SK-N-SH (cell line): ENCODE data around the gene CDH11. TPM values are rescaled to one million over a fixed set of nuclear protein-coding genes. Genes with fewer than 3 reads are reported as not detected.
A peak's percentile ranks its signal among the peaks of the same experiment; 100 is the strongest.

Experiments used
- CTCF ChIA-PET: fragments of 300-600, 350-600 bp; formaldehyde crosslinking; extraction: SDS; loops from one replicate; lab custom pipeline; 2021; lab: Yijun Ruan, JAX
- POLR2A ChIA-PET: fragments of 350-600 bp; sonication (Branson Sonifier 250); formaldehyde crosslinking; extraction: SDS; loops from one replicate; lab custom pipeline; 2020; ENCODE audit warnings: antibody characterized with exemption, inconsistent platforms; lab: Yijun Ruan, JAX
- DNase-seq: peaks from one replicate; pipeline ENCODE4 v3.0.0; 2012
- H2AFZ ChIP-seq: fragments of 200-600 bp; sonication (generic); 2 replicates; pipeline ENCODE4 v1.8.1; 2016; ENCODE audit warnings: antibody characterized with exemption, mild to moderate bottlenecking, low read depth
- H3F3A ChIP-seq: fragments of 200-600 bp; sonication (generic); replicated peaks from 2 replicates; pipeline ENCODE3; 2016; ENCODE audit warnings: antibody characterized with exemption, mild to moderate bottlenecking; ENCODE audit not compliant: insufficient read depth
- H3K27ac ChIP-seq, 2 experiments: fragments of 200-500 bp in 1 of 2; fragments of 200-600 bp in 1 of 2; sonication (Bioruptor generic) in 1 of 2; sonication (generic), shearing (Covaris generic) in 1 of 2; 2 replicates each; pipeline versions ENCODE4 v1.5.1 to v1.6.1; 2014 to 2016; ENCODE audit warnings: low read depth in 2 of 2, inconsistent platforms in 1 of 2, low read length in 1 of 2, mild to moderate bottlenecking in 1 of 2, mixed read lengths in 1 of 2
- H3K27me3 ChIP-seq: fragments of 200-600 bp; sonication (generic), shearing (Covaris generic); 2 replicates; pipeline ENCODE4 v1.6.1; 2016; ENCODE audit warnings: mixed run types; ENCODE audit not compliant: insufficient read depth
- H3K36me3 ChIP-seq, 2 experiments: fragments of 200-500 bp in 1 of 2; fragments of 200-600 bp in 1 of 2; sonication (Bioruptor generic) in 1 of 2; sonication (generic) in 1 of 2; replicated peaks in 1 of 2; 2 replicates each; pipeline versions ENCODE3 to v1.5.1; 2014 to 2016; ENCODE audit warnings: low read length in 1 of 2, mild to moderate bottlenecking in 1 of 2; ENCODE audit not compliant: insufficient read depth in 2 of 2, control insufficient read depth in 1 of 2
- H3K4me1 ChIP-seq, 2 experiments: fragments of 200-500 bp in 1 of 2; fragments of 200-600 bp in 1 of 2; sonication (Bioruptor generic) in 1 of 2; sonication (generic), shearing (Covaris generic) in 1 of 2; 2 replicates each; pipeline versions ENCODE4 v1.5.1 to v1.6.1; 2014 to 2016; ENCODE audit warnings: low read depth in 1 of 2, low read length in 1 of 2, mixed run types in 1 of 2; ENCODE audit not compliant: insufficient read depth in 2 of 2, control insufficient read depth in 1 of 2
- H3K4me2 ChIP-seq: fragments of 200-600 bp; sonication (generic), shearing (Covaris generic); 2 replicates; pipeline ENCODE4 v1.6.1; 2017; ENCODE audit warnings: mixed run types
- H3K4me3 ChIP-seq, 2 experiments: fragments of 200-500 bp in 1 of 2; fragments of 200-600 bp in 1 of 2; sonication (Bioruptor generic) in 1 of 2; sonication (generic), shearing (Covaris generic) in 1 of 2; 2 replicates each; pipeline versions ENCODE4 v1.5.1 to v1.8.1; 2014 to 2016; ENCODE audit warnings: low read depth in 2 of 2, inconsistent platforms in 1 of 2, low read length in 1 of 2, mild to moderate bottlenecking in 1 of 2, mixed read lengths in 1 of 2, moderate library complexity in 1 of 2
- H3K79me2 ChIP-seq: fragments of 200-600 bp; sonication (generic); 2 replicates; pipeline ENCODE4 v1.8.1; 2017; ENCODE audit warnings: mild to moderate bottlenecking; ENCODE audit not compliant: insufficient read depth
- H3K9ac ChIP-seq: fragments of 200-600 bp; sonication (generic); 2 replicates; pipeline ENCODE4 v1.6.1; 2017; ENCODE audit warnings: mixed run types
- H3K9me2 ChIP-seq: fragments of 200-600 bp; sonication (generic); 2 replicates; pipeline ENCODE4 v1.6.1; 2017; ENCODE audit warnings: mixed run types
- H3K9me3 ChIP-seq: fragments of 200-600 bp; sonication (generic); 2 replicates; pipeline ENCODE4 v1.6.1; 2017; ENCODE audit warnings: mixed run types, mild to moderate bottlenecking, moderate library complexity
- H4K20me1 ChIP-seq: fragments of 200-600 bp; sonication (generic); 2 replicates; pipeline ENCODE4 v1.6.1; 2017; ENCODE audit warnings: mild to moderate bottlenecking, mixed run types; ENCODE audit not compliant: insufficient read depth
- CHD2 ChIP-seq: fragments of 150-350 bp; IDR thresholded peaks from 2 replicates; pipeline ENCODE4 v1.6.1; 2018; ENCODE audit warnings: low read length; ENCODE audit not compliant: partially characterized antibody
- CTCF ChIP-seq: fragments of 200-600 bp; sonication (generic); IDR thresholded peaks from 2 replicates; pipeline ENCODE4 v1.6.1; 2017; ENCODE audit warnings: antibody characterized with exemption, mild to moderate bottlenecking, moderate library complexity
- EZH2phosphoT487 ChIP-seq: fragments of 200-600 bp; sonication (generic); IDR thresholded peaks from 2 replicates; pipeline ENCODE4 v1.6.1; 2017; ENCODE audit warnings: low read depth, mixed run types, mild to moderate bottlenecking, antibody characterized with exemption, moderate library complexity, borderline replicate concordance
- IRF3 ChIP-seq: fragments of 150-350 bp; IDR thresholded peaks from 2 replicates; pipeline ENCODE4 v1.6.1; 2016; ENCODE audit warnings: mild to moderate bottlenecking, low read depth, low read length
- MEF2A ChIP-seq: IDR thresholded peaks from 2 replicates; pipeline ENCODE4 v1.4.0; 2012; ENCODE audit warnings: low read depth, borderline replicate concordance
- MXI1 ChIP-seq: IDR thresholded peaks from 2 replicates; pipeline ENCODE4 v1.6.1; 2012; ENCODE audit warnings: mild to moderate bottlenecking, low read depth, low read length, improper control_type of control experiment
- NRF1 ChIP-seq: IDR thresholded peaks from 2 replicates; pipeline ENCODE4 v1.6.1; 2012; ENCODE audit warnings: low read depth, mild to moderate bottlenecking, low read length
- PBX3 ChIP-seq: IDR thresholded peaks from 2 replicates; pipeline ENCODE4; 2012
- RAD21 ChIP-seq: IDR thresholded peaks from 2 replicates; pipeline ENCODE4 v1.6.1; 2012; ENCODE audit warnings: mild to moderate bottlenecking, low read length
- RXRA ChIP-seq: IDR thresholded peaks from 2 replicates; pipeline ENCODE4 v1.4.0; 2012; ENCODE audit warnings: low read depth, mild to moderate bottlenecking, borderline replicate concordance
- TAF1 ChIP-seq: IDR thresholded peaks from 2 replicates; pipeline ENCODE4 v1.6.1; 2012; ENCODE audit warnings: low read depth, mild to moderate bottlenecking, low read length, moderate library complexity, borderline replicate concordance
- TCF12 ChIP-seq: IDR thresholded peaks from 2 replicates; pipeline ENCODE4 v1.4.0; 2012
- TEAD4 ChIP-seq: IDR thresholded peaks from 2 replicates; pipeline ENCODE4 v1.4.0; 2012; ENCODE audit warnings: mild to moderate bottlenecking, borderline replicate concordance; ENCODE audit not compliant: insufficient read depth
- USF1 ChIP-seq: IDR thresholded peaks from 2 replicates; pipeline ENCODE4 v1.4.0; 2012; ENCODE audit warnings: low read depth, borderline replicate concordance
- WGBS: methylation state at CpG from one replicate; pipeline ENCODE4 v1.1.6; 2017; ENCODE audit warnings: low lambda C conversion rate; 5-methylcytosine and 5-hydroxymethylcytosine counted together
- polyA plus RNA-seq, 3 experiments: library from polyadenylated mRNA; depleted of rRNA; stranded (reverse); fragments of >200 nt; gene quantifications; 2 replicates each; pipeline ENCODE4 v1.2.3, GENCODE V29; 2012

Gene CDH11
- polyA plus RNA-seq, 1 of the 3 experiments (the other 2 are of a cell fraction) = 269 TPM

GRCh38 chr16:64977206-64977920 is 144.5 kb downstream of the CDH11 start:
- no peaks in the 10 kb centered on the region for H3K27me3 ChIP-seq
- no peak overlapping the region for H3K4me3 ChIP-seq
- H3F3A ChIP-seq = peaks cover 27% of the 10 kb centered on the region
- WGBS = 70% methylated on average over 4 of the region's 4 CpGs
- peaks cover 32 to 97% of the 10 kb centered on the region in 2 experiments for H3K36me3 ChIP-seq
- H3K4me2 ChIP-seq = no peak overlapping the region
- no peak for DNase-seq
- no peak overlapping the region for H3K9ac ChIP-seq
- no peaks in the 10 kb centered on the region for H3K9me3 ChIP-seq
- peaks cover 29% of the 10 kb centered on the region; the same call in 1 of the 2 replicates for H3K79me2 ChIP-seq
- no peaks in the 10 kb centered on the region for H3K9me2 ChIP-seq
- peaks cover 0 to 17% of the 10 kb centered on the region in 2 experiments; a peak in 2 of 4 replicates for H3K4me1 ChIP-seq
- no peak overlapping the region for H3K27ac ChIP-seq
- TF ChIP-seq CHD2 (no peak), TCF12 (peak; percentile 39; the same call in 1 of the 2 replicates)
- TF ChIP-seq, all 33 proteins: peak for 1
- POLR2A ChIA-PET = no interaction called here
- Histone ChIP-seq H4K20me1 (no peaks in the 10 kb centered on the region), H2AFZ (no peak overlapping the region)
- CTCF ChIA-PET = interaction anchor here (0.6 to 1.1 kb wide), 2 partner anchors 9 to 243 kb away, joined by 3 read pairs; no protein-coding TSS in a partner anchor

GRCh38 chr16:64975821-64976220 is 146.0 kb downstream of the CDH11 start:
- ChIA-PET POLR2A (no interaction called here), CTCF (interaction anchor here (1.6 kb wide), 1 partner anchor 8 kb away, joined by 3 read pairs; no protein-coding TSS in a partner anchor)
- DNase-seq = no peak
- H3K9ac ChIP-seq = no peak overlapping the region
- H3K9me3 ChIP-seq = no peaks in the 10 kb centered on the region
- no peak overlapping the region for H2AFZ ChIP-seq
- H3K4me1 ChIP-seq = peaks cover 0 to 17% of the 10 kb centered on the region in 2 experiments; a peak in 2 of 4 replicates
- WGBS = 65% methylated on average over 1 of the region's 1 CpG
- TF ChIP-seq USF1 (no peak), CTCF (no peak), TEAD4 (no peak), EZH2phosphoT487 (no peak), RAD21 (no peak), NRF1 (no peak), TAF1 (no peak), IRF3 (no peak), PBX3 (no peak), MEF2A (no peak), MXI1 (no peak), RXRA (no peak)
- peaks cover 23% of the 10 kb centered on the region for H3K79me2 ChIP-seq
- peaks cover 27% of the 10 kb centered on the region for H3F3A ChIP-seq
- no peak overlapping the region for H3K4me3 ChIP-seq
- no peak overlapping the region for H3K4me2 ChIP-seq
- peaks cover 37 to 97% of the 10 kb centered on the region in 2 experiments for H3K36me3 ChIP-seq
- no peaks in the 10 kb centered on the region for H3K9me2 ChIP-seq
- no peak overlapping the region for H3K27ac ChIP-seq
- H3K27me3 ChIP-seq = no peaks in the 10 kb centered on the region
- no peaks in the 10 kb centered on the region for H4K20me1 ChIP-seq
